Right lobe of liver (tissue), 4 donors: ENCODE data around the gene TRPC4AP.

Source experiments
- CTCF ChIP-seq, 4 donors: fragments of 200-600 bp in 3 of 4; fragments of 450-650 bp in 1 of 4; IDR thresholded peaks; one replicate each; pipeline versions ENCODE4 v1.5.1 to v1.8.0; 2016 to 2022; ENCODE audit warnings: antibody characterized with exemption in 4 of 4, mild to moderate bottlenecking in 2 of 4
- POLR2A ChIP-seq: fragments of 450-650 bp; IDR thresholded peaks from one replicate; pipeline ENCODE4 v1.6.1; 2017; ENCODE audit warnings: antibody characterized with exemption, mild to moderate bottlenecking
- donor health status: DM: no; HTN: no; CAD: no.
- donor health status: DM: no; HTN: no; CAD: no.
- donor health status: DM: no; HTN: yes; CAD: no.

GRCh38 chr20:34977365-34978091 is 115.1 kb downstream of the TRPC4AP start:
- no peak for TF ChIP-seq CTCF (IDR thresholded peaks at IDR 0.05)
- no peak for TF ChIP-seq POLR2A
